H1 (cell line): ENCODE results near the gene TRAPPC5. TPM values are rescaled to one million over a fixed set of nuclear protein-coding genes. Genes with fewer than 3 reads are reported as not detected.

Source experiments
- CTCF ChIA-PET: fragments of 300-600 bp; sonication (Branson Sonifier 250); formaldehyde crosslinking; loops from one replicate; lab custom pipeline; 2021; ENCODE audit not compliant: partially characterized antibody; lab: Charles Lee
- POLR2A ChIA-PET: fragments of 300-600 bp; sonication (Branson Sonifier 250); formaldehyde crosslinking; loops from one replicate; lab custom pipeline; 2021; ENCODE audit warnings: inconsistent platforms; ENCODE audit not compliant: partially characterized antibody; lab: Charles Lee
- DNase-seq, 2 experiments: peaks; one replicate each; pipeline versions ENCODE4 v3.0.0 to v3.0.0-alpha.2; 2010 to 2022; ENCODE audit warnings: low spot score in 2 of 2, low read depth in 1 of 2, mixed read lengths in 1 of 2
- FAIRE-seq: peaks from 2 replicates; lab custom pipeline; 2011; peaks lifted over from hg19 to GRCh38; lab: Jason Lieb, UNC
- H2AFZ ChIP-seq: 2 replicates; pipeline ENCODE4 v1.8.1; 2012; ENCODE audit warnings: low read length, inconsistent platforms
- H2AK5ac ChIP-seq: 2 replicates; pipeline ENCODE4 v1.6.1; 2013; ENCODE audit warnings: low read depth, low read length
- H2BK120ac ChIP-seq: replicated peaks from 2 replicates; pipeline ENCODE3; 2013; ENCODE audit warnings: low read depth, low read length, inconsistent platforms
- H2BK12ac ChIP-seq: 2 replicates; pipeline ENCODE4 v1.6.1; 2013; ENCODE audit warnings: low read depth, low read length
- H2BK15ac ChIP-seq: 2 replicates; pipeline ENCODE4 v1.6.1; 2013; ENCODE audit warnings: low read length
- H2BK20ac ChIP-seq: 2 replicates; pipeline ENCODE4 v1.6.1; 2013; ENCODE audit warnings: low read length
- H2BK5ac ChIP-seq: 2 replicates; pipeline ENCODE4 v1.6.1; 2013; ENCODE audit warnings: low read depth, low read length
- H3K14ac ChIP-seq: 2 replicates; pipeline ENCODE4 v1.6.1; 2013; ENCODE audit warnings: inconsistent platforms; ENCODE audit not compliant: insufficient read length
- H3K18ac ChIP-seq: 2 replicates; pipeline ENCODE4 v1.6.1; 2013; ENCODE audit warnings: low read length; ENCODE audit errors: extremely low read depth
- H3K23ac ChIP-seq: 2 replicates; pipeline ENCODE4 v1.6.1; 2013; ENCODE audit warnings: inconsistent platforms; ENCODE audit not compliant: insufficient read length
- H3K23me2 ChIP-seq: 2 replicates; pipeline ENCODE4 v1.6.1; 2013; ENCODE audit warnings: low read depth, low read length
- H3K27ac ChIP-seq: 2 replicates; pipeline ENCODE4 v1.6.1; 2011; ENCODE audit warnings: low read depth, low read length, inconsistent platforms
- H3K27me3 ChIP-seq, 4 experiments: replicated peaks in 1 of 4; 1 replicate in 1 of 4; 2 replicates in 3 of 4; pipeline versions ENCODE4 v1.6.1 to v1.8.1; 2011 to 2013; ENCODE audit warnings: low read length in 3 of 4, mild to moderate bottlenecking in 3 of 4, inconsistent platforms in 2 of 4, mixed read lengths in 2 of 4, moderate library complexity in 1 of 4; ENCODE audit not compliant: control insufficient read depth in 3 of 4, insufficient read depth in 3 of 4; ENCODE audit errors: extremely low read depth in 1 of 4
- H3K36me3 ChIP-seq, 4 experiments: 2 replicates each; pipeline versions ENCODE4 v1.6.1 to v1.8.1; 2011 to 2013; ENCODE audit warnings: mild to moderate bottlenecking in 4 of 4, low read length in 3 of 4, moderate library complexity in 2 of 4, control low read depth in 1 of 4, inconsistent platforms in 1 of 4; ENCODE audit not compliant: insufficient read depth in 4 of 4, control insufficient read depth in 2 of 4
- H3K4ac ChIP-seq: replicated peaks from 2 replicates; pipeline ENCODE3; 2013; ENCODE audit warnings: low read length, low read depth, mixed read lengths, inconsistent platforms; ENCODE audit not compliant: insufficient read length
- H3K4me1 ChIP-seq, 4 experiments: replicated peaks in 1 of 4; 1 replicate in 1 of 4; 2 replicates in 3 of 4; pipeline versions ENCODE4 v1.6.1 to v1.8.1; 2011 to 2013; ENCODE audit warnings: low read length in 3 of 4, inconsistent platforms in 2 of 4, mixed read lengths in 1 of 4; ENCODE audit not compliant: insufficient read depth in 4 of 4, control insufficient read depth in 3 of 4
- H3K4me2 ChIP-seq, 2 experiments: 2 replicates each; pipeline versions ENCODE4 v1.6.1 to v1.8.1; 2011 to 2013; ENCODE audit warnings: low read depth in 2 of 2, low read length in 2 of 2, control low read depth in 1 of 2, inconsistent platforms in 1 of 2, mild to moderate bottlenecking in 1 of 2; ENCODE audit not compliant: insufficient read depth in 1 of 2
- H3K4me3 ChIP-seq, 4 experiments: fragments of 200-600, 300-600 bp in 1 of 4; sonication (generic), shearing (Covaris generic), sonication (Bioruptor Twin) in 1 of 4; 2 replicates each; pipeline versions ENCODE4 v1.5.1 to v1.8.1; 2011 to 2016; ENCODE audit warnings: low read length in 4 of 4, low read depth in 3 of 4, control low read depth in 2 of 4, inconsistent platforms in 2 of 4, mild to moderate bottlenecking in 2 of 4, mixed read lengths in 1 of 4, moderate library complexity in 1 of 4; ENCODE audit not compliant: insufficient read depth in 2 of 4; ENCODE audit errors: extremely low read depth in 1 of 4
- H3K56ac ChIP-seq: replicated peaks from 2 replicates; pipeline ENCODE3; 2013; ENCODE audit warnings: low read depth, mild to moderate bottlenecking, mixed read lengths, low read length, inconsistent platforms; ENCODE audit not compliant: insufficient read length
- H3K79me1 ChIP-seq: 2 replicates; pipeline ENCODE4 v1.6.1; 2013; ENCODE audit warnings: low read depth, low read length, control low read depth
- H3K79me2 ChIP-seq, 2 experiments: 2 replicates each; pipeline versions ENCODE4 v1.6.1 to v1.8.1; 2012 to 2013; ENCODE audit warnings: low read length in 2 of 2, mild to moderate bottlenecking in 2 of 2, inconsistent platforms in 1 of 2; ENCODE audit not compliant: insufficient read depth in 2 of 2, control insufficient read depth in 1 of 2
- H3K9ac ChIP-seq, 4 experiments: replicated peaks in 1 of 4; 1 replicate in 1 of 4; 2 replicates in 3 of 4; pipeline versions ENCODE4 v1.6.1 to v1.8.1; 2011 to 2013; ENCODE audit warnings: low read depth in 3 of 4, low read length in 3 of 4, control low read depth in 2 of 4, mild to moderate bottlenecking in 2 of 4, moderate library complexity in 2 of 4, inconsistent platforms in 1 of 4; ENCODE audit errors: extremely low read depth in 1 of 4
- H3K9me3 ChIP-seq, 2 experiments: 2 replicates each; pipeline versions ENCODE4 v1.6.1 to v1.8.1; 2012 to 2013; ENCODE audit warnings: mild to moderate bottlenecking in 2 of 2, moderate library complexity in 2 of 2, control low read depth in 1 of 2, inconsistent platforms in 1 of 2, low read depth in 1 of 2, low read length in 1 of 2, mixed read lengths in 1 of 2; ENCODE audit not compliant: insufficient read depth in 2 of 2
- H4K20me1 ChIP-seq, 2 experiments: replicated peaks in 1 of 2; 2 replicates each; pipeline versions ENCODE3 to v1.8.1; 2011 to 2013; ENCODE audit warnings: inconsistent platforms in 2 of 2, low read length in 2 of 2, mild to moderate bottlenecking in 1 of 2; ENCODE audit not compliant: insufficient read depth in 2 of 2, control insufficient read depth in 1 of 2
- H4K5ac ChIP-seq: 2 replicates; pipeline ENCODE4 v1.6.1; 2013; ENCODE audit warnings: low read length, low read depth, mixed read lengths, inconsistent platforms; ENCODE audit not compliant: insufficient read length
- H4K8ac ChIP-seq: 2 replicates; pipeline ENCODE4 v1.8.0; 2013; ENCODE audit warnings: mild to moderate bottlenecking, moderate library complexity, low read length, inconsistent platforms; ENCODE audit not compliant: insufficient read depth; ENCODE audit errors: extremely low read depth
- H4K91ac ChIP-seq: replicated peaks from 2 replicates; pipeline ENCODE3; 2013; ENCODE audit warnings: low read length, mixed read lengths, inconsistent platforms; ENCODE audit not compliant: insufficient read length
- ASH2L ChIP-seq: fragments of 200-600, 300-600 bp; sonication (generic); IDR thresholded peaks from one replicate; pipeline ENCODE4 v1.7.1; 2017; ENCODE audit warnings: low read length
- GABPA ChIP-seq: IDR thresholded peaks from 2 replicates; pipeline ENCODE4 v1.6.1; 2011; ENCODE audit warnings: mild to moderate bottlenecking, low read length, moderate library complexity, borderline replicate concordance; ENCODE audit not compliant: insufficient read depth
- KDM5A ChIP-seq: fragments of 200-600 bp; IDR thresholded peaks from 2 replicates; pipeline ENCODE4 v1.7.1; 2012; ENCODE audit warnings: mild to moderate bottlenecking, low read length, inconsistent platforms, mixed read lengths
- POLR2AphosphoS5 ChIP-seq: IDR thresholded peaks from 2 replicates; pipeline ENCODE4 v1.6.1; 2011; ENCODE audit warnings: low read depth, low read length
- SIRT6 ChIP-seq: IDR thresholded peaks from one replicate; pipeline ENCODE4 v1.7.1; 2012; ENCODE audit warnings: low read length, inconsistent platforms
- WGBS, 2 experiments: shearing (Covaris generic) in 1 of 2; methylation state at CpG; one replicate each; pipeline versions ENCODE4 v1.1.6 to v1.1.7; 2013 to 2015; ENCODE audit warnings: low lambda C conversion rate in 2 of 2, mixed read lengths in 2 of 2, inconsistent platforms in 1 of 2, low coverage in 1 of 2, missing lambda C conversion rate in 1 of 2; ENCODE audit not compliant: insufficient replicate concordance in 2 of 2, insufficient coverage in 1 of 2, insufficient read length in 1 of 2; ENCODE audit errors: extremely low coverage in 1 of 2, missing lambda C conversion rate in 1 of 2; 5-methylcytosine and 5-hydroxymethylcytosine counted together
- polyA plus RNA-seq, 7 experiments: library from polyadenylated mRNA; depleted of rRNA in 3 of 7; stranded (reverse) in 5 of 7; unstranded in 2 of 7; fragments of >200 nt in 5 of 7; fragments of 200-250 nt in 2 of 7; gene quantifications; 1 replicate in 5 of 7; 2 replicates in 1 of 7; 4 replicates in 1 of 7; pipeline versions ENCODE4 v1.2.1 to v1.2.3, GENCODE V29; 2011 to 2013; ENCODE audit warnings: missing spikeins in 2 of 7, mixed read lengths in 2 of 7
- total RNA-seq: library from RNA; stranded (reverse); fragmentation: NEBNext Ultra II Directional; extraction: Animal tissue kit (Norgen Biotek cat#: 25700); gene quantifications from 2 replicates; pipeline ENCODE4 v1.2.1, GENCODE V29; 2021

Gene TRAPPC5
- total and polyA plus RNA-seq, 2 of the 8 experiments (the other 6 are each of a cell fraction or from before 2014, with no cell fraction given), result 109 to 120 TPM

DNA sequence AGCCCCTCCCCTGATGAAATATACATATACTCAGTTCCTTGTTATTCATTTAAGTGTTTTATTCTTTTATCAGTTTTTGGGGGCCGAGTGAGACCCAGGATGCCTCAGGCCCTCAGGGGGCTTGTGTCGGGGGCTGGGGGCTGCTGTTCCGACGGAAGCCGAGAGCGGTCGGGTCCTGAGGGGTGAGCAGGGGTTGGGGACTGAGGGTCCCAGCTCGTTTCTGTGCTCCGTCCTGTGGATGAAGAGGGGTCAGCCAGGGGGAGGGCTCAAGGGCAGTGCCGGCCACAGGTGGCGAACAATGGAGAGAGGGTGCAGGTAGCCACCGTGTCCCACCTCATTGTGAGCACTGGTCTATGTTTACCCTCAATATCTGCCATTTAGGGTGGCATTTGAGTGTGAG, 49.1 kb upstream of the TRAPPC5 start:
- H2BK5ac ChIP-seq, result no peak overlapping the region
- no peak overlapping the region for H4K91ac ChIP-seq
- H3K9ac ChIP-seq, result no peak overlapping the region
- H2AFZ ChIP-seq, result no peak overlapping the region
- H2BK20ac ChIP-seq, result no peak overlapping the region
- CTCF ChIA-PET, result interaction anchor here (0.6 kb wide), 1 partner anchor 49 kb away, joined by 3 read pairs; no protein-coding TSS in a partner anchor
- no peak overlapping the region for H3K18ac ChIP-seq
- no peak overlapping the region for H2AK5ac ChIP-seq
- H3K4me1 ChIP-seq, result peaks cover 0 to 10% (median 3%) of the 10 kb centered on the region in 4 experiments; a peak in 4 of 7 replicates
- H2BK12ac ChIP-seq, result no peak overlapping the region
- no peak overlapping the region for H3K4me3 ChIP-seq
- FAIRE-seq (no peak), DNase-seq (no peak)
- peaks cover 3 to 19% (median 15%) of the 10 kb centered on the region in 4 experiments for H3K27me3 ChIP-seq
- H3K4me2 ChIP-seq, result no peak overlapping the region
- H3K79me2 ChIP-seq, result peaks cover 10 to 41% of the 10 kb centered on the region in 2 experiments; a peak in 3 of 4 replicates
- H3K23ac ChIP-seq, result no peak overlapping the region
- no peak overlapping the region for H4K8ac ChIP-seq
- no peak overlapping the region for H3K56ac ChIP-seq
- H2BK120ac ChIP-seq, result no peak overlapping the region
- TF ChIP-seq ASH2L (no peak), POLR2AphosphoS5 (0 out of 2 replicates have a peak, but pooled peaks have one; percentile 23), KDM5A (no peak), GABPA (no peak), SIRT6 (no peak)
- H3K14ac ChIP-seq, result no peak overlapping the region
- H3K79me1 ChIP-seq, result peaks cover 26% of the 10 kb centered on the region
- no peak overlapping the region for H3K4ac ChIP-seq
- no peak overlapping the region for H3K27ac ChIP-seq
- peaks cover 0 to 4% (median under 1%) of the 10 kb centered on the region in 4 experiments; a peak in 3 of 8 replicates for H3K36me3 ChIP-seq
- no peak overlapping the region for H2BK15ac ChIP-seq
- WGBS, 2 experiments, result 91% methylated on average over 12 of the region's 12 CpGs; no CpG with 5 or more reads in 1 of the 2 experiments
- H4K20me1 ChIP-seq, result peaks cover 3 to 11% of the 10 kb centered on the region in 2 experiments
- no peak overlapping the region for H4K5ac ChIP-seq
- peaks cover 14% of the 10 kb centered on the region for H3K23me2 ChIP-seq
- POLR2A ChIA-PET, result interaction anchor here (0.8 to 5.7 kb wide), 4 partner anchors 8 to 40 kb away, joined by 3 to 34 read pairs (median 8); no protein-coding TSS in a partner anchor
- H3K9me3 ChIP-seq, result no peaks in the 10 kb centered on the region
